AG09319 (cell line): ENCODE results near the gene GTF2IRD1.

ENCODE experiments used
- DNase-seq: peaks from one replicate; pipeline ENCODE4 v3.0.0-alpha.2; 2010; ENCODE audit warnings: low read depth; ENCODE audit errors: extremely low read depth
- CTCF ChIP-seq: IDR thresholded peaks from 2 replicates; pipeline ENCODE4 v1.5.1; 2011; ENCODE audit warnings: low read depth, mild to moderate bottlenecking, inconsistent platforms, low read length, moderate library complexity

The GTF2IRD1 gene

DNA sequence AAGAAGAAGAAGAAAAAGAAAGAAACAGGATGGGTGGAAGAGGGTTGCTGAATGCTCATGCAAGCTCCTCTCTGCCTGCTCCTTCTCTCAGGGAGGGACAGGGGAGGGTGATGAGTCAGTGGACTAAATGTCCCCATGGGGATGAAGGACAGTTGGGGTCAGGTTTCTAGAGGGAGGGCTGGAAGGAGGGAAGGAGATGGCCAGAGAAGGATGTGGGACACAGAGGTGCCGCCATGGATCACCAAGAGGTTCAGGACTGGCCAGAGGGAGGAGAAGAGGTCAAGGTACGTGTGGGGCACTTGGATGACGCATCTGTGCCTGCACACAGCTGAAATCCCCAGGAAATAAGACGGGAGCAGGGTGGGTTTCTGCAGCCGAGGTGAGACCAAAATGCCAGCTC, 115.0 kb downstream of the GTF2IRD1 start:
- TF ChIP-seq CTCF: no peak
- no peak for DNase-seq

- TF ChIP-seq CTCF: no peak
- no peak for DNase-seq
These were observed 115.9 kb downstream of the GTF2IRD1 start for GRCh38 chr7:74569501-74570075.

DNA sequence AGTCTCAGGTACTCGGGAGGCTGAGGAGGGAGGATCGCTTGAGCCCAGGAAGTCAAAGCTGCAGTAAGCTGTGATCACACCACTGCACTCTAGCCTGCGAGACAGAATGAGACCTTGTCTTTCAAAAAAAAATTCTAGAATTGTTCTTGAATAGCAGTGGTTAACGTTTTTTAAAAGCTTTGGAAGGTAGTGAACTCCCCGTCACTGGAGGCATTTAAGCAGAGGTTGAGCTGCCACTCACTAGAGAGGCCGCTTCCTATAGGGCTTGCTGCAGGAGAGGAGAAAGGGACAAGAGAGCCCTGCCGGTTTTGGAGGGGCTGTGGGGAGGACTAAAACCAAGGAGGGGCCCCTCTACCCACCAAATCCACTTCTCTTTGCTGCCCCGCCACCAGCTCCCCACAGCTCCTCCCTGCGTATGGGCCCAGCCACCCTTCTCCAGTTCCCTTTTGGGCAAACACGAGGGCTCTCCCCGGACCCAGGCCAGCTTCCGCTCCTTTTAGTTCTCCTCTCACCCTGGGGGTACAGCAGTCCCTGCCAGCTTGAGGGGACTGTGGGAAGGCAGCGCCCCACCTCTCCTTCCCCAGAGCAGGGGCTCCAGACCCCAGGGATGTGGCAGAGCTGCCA, 116.9 kb downstream of the GTF2IRD1 start:
- no peak for DNase-seq
- no peak for TF ChIP-seq CTCF

GRCh38 chr7:74572301-74572979, 118.7 kb downstream of the GTF2IRD1 start:
- no peak for TF ChIP-seq CTCF
- DNase-seq: no peak

DNA sequence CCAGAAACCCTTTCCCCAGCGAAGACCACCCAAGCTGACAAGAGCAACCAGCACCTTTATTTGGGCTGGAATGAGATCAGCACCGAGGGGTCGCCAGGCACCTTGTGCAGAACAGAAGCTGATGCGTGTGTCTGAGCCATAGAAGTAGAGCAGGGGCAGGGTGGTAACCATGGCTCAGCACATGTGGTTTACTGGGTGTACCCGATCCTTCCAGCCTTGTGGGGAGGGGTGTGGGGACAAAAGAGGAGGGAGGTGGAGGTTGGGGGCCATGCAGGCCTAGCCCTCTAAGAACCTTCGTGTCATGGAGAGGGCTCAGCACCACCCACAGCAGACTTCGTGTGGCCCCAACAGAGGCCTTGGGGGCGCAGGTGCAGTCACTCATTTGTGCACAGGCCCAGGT, 119.8 kb downstream of the GTF2IRD1 start:
- no peak for TF ChIP-seq CTCF
- no peak for DNase-seq

DNA sequence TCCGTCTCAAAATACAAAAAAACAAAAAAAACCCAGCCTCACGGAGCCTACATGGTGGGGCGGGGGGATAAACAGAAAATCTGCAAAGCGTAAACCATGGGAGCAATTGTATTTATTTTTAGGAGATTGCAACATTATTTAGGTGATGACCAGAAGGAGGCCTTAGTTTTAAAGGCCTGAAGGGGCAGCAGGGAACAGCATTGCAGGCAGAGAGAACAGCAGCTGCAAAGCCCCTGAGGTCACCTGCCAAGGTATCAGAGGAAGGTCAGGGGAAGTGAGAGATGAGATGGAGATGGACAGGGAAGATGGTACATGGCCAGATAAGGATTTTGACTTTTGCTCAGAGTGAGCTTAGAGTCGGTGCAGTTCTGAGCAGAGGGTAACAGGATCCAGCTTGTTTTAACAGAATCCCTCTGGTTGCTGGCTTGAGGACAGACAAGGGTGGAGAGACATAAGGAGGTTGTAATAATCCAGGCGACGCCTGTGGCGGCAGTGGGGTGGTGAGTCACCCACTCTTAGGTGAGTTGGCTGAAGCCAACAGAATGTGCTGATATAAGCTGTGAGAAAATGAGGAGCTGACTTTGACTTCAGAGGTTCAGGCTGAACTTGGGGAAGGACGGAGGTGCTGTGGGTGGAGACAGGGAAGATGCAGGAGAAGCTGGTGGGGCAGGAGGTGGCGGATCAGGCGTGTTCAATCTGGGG, 121.5 kb downstream of the GTF2IRD1 start:
- no peak for TF ChIP-seq CTCF

DNA sequence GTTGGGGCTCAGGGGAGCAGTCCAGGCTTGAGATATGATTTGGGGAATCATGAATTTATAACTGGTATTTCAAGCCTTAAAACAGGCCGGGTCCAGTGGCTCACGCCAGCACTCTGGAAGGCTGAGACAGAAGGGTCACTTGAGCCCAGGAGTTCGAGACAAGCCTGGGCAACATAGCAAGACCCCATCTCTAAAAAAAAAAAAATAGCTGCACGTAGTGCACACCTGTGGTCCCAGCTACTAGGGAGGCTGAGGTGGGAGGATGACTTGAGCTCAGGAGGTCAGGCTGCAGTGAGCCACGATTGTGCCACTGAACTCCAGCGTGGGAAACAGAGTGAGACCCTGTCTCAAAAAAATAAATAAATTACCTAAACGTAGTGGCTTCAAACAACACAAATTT, 122.1 kb downstream of the GTF2IRD1 start:
- no peak for DNase-seq
- no peak for TF ChIP-seq CTCF

More for the DNA sequence above, 121.5 kb downstream of the GTF2IRD1 start:
- no peak for DNase-seq
